Hair follicular keratinocyte (primary cell): ENCODE measurements around the gene LYPLA2. TPM values are rescaled to one million over a fixed set of nuclear protein-coding genes. Genes with fewer than 3 reads are reported as not detected.

Source experiments
- total RNA-seq: library from RNA; depleted of rRNA; stranded (reverse); fragments of >200 nt; gene quantifications from 2 replicates; pipeline ENCODE4 v1.2.3, GENCODE V29; 2015

The LYPLA2 gene
- total RNA-seq: 112 and 128 TPM in 2 replicates

DNA sequence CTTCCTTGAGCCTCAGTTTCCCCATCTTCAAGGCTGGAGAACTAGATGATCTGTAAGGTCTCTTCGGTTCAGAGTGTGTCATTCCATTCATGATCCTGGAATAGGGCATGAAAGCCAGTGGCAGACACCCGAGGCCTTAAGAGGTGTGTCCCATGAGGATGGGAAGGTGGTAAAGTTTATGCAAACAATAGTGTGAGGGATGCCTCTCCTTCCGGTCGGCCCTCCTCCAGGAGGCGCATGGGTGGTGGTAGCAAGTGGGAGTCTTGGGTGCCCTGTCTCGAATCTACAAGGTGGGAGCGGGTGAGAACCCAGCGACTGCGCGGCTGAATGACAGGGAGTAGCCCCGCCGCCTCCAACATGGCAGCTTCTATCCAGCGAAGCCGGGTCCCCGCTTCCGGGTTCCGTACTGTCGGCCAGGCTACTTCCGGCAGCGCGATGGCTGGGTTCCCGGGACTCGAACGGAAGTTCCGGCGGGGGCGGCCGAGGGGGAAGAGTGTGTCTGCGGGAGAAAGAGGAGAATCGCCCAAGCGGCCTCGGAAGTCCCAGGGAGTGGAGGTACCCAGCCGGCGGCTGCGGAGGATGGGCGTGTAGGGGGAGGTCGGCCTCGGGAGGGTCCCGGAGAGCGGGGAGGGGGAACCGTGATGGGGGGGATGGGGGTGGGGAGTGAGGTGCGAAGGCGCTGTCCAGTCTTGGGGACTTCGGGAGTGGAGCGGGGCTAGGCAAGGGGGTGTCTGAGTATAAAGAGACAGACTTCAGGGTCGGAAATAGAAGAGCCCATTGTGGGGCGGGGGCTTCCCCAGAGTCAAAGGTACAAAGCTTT lies at the start of gene LYPLA2:
Gene LYPLA2, plus strand, starts transcription at position 450 of the 820 bp plus-strand sequence. CDS start 1,538 bp downstream, outside the sequence.

DNA sequence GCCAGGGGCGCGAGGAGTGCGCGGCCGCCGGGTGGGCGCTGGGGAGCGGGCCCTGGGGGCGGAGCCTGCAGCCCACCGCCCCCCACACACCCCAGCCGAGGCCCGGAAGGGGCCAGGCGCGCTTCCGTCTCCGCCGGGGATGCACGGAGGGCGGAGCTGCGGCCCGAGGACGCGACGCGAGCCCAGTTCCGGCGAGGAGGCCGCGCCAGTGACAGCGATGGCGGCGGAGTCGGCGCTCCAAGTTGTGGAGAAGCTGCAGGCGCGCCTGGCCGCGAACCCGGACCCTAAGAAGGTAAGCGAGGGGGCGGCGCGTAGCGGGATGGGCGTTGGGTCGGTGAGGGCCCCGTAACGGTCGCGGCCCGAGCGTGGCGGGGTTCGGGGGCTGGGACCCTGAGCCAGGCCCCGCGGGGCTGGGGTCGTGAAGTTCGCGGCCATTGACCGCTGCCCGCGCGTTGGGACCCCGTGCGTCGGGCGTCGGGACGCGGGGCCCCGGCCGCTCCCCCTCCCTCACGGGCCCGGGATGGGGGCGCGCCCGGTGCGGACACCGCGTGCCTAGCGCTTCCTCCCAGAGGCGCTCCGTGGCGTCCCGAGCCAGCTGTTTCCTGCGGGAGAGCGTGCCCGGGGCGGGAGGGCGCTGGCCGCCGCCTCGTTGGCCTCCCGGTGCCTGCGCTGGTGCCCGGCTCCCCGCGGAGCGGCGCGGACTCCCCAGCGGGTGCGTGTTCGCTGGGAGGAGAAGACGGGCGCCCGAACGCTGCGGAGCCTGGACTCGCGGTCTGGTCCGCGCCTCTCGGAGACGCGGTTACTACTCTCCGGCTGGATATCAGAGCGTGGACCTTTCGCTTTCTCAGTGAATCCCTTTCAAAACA lies 47.4 kb upstream of the LYPLA2 start, which contains the start of gene ELOA:
Gene ELOA, plus strand, starts transcription at position 185 of the 866 bp plus-strand sequence. Its CDS starts 33 bp downstream, at position 218.

DNA sequence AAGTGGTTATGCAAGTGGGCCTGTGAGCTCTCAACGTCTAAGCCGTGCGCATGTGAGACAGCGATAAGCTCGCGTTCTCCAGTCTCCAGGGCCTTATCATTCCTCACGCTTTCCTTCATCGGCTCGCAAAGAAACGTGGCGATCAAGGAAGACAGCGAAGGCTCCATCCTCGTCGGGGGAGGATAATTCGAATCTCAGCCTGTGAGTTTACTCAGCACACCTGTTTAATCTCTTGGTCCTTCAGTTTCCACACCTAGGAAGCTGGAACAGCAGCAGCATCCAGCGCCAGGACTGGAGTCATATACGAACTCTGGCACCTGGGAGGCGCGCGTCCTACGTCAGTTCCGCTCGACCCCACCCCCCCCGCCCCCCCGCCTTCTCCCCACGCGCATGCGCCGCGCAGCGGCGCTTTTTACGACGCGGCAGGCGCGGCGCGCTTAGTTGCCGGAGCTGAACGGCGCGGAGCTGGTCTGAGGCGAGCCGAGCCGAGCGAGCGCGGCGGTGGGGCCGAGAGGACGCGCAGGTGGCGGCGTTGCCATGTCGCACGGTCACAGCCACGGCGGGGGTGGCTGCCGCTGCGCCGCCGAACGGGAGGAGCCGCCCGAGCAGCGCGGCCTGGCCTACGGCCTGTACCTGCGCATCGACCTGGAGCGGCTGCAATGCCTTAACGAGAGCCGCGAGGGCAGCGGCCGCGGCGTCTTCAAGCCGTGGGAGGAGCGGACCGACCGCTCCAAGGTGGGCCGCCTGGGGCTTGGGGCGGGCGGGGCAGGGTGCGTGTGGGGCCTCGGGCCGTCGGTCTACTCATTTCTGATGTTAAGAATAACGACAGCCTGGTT lies 12.7 kb upstream of the LYPLA2 start, which contains the start of gene PITHD1:
Gene PITHD1, plus strand, starts transcription at position 440 of the 836 bp plus-strand sequence. Its CDS starts 98 bp downstream, at position 538.

GRCh38 chr1:23800400-23801337 lies 9.7 kb downstream of the LYPLA2 start, which contains the start of gene GALE:
Gene GALE (minus strand): TSS chr1:23800754. CDS start chr1:23799007, 1,747 bp downstream.

GRCh38 chr1:23825076-23825761 lies 34.3 kb downstream of the LYPLA2 start, which contains the start of gene HMGCL:
Gene HMGCL (minus strand): TSS chr1:23825429. CDS start chr1:23825415, 14 bp downstream.

Other genes with a start within 250 kb of the LYPLA2 start
- 20.1 and 35.7 TPM in 2 replicates for gene ID3, start 231.6 kb upstream of the LYPLA2 start, total RNA-seq
- gene RPL11, start 99.3 kb upstream of the LYPLA2 start, total RNA-seq: 1,241 and 1,359 TPM in 2 replicates
- 21.8 and 38.6 TPM in 2 replicates for gene ELOA, start 47.7 kb upstream of the LYPLA2 start, total RNA-seq
- gene PITHD1, start 12.7 kb upstream of the LYPLA2 start, total RNA-seq: 48.2 and 50.1 TPM in 2 replicates
- gene GALE, start 9.6 kb downstream of the LYPLA2 start, total RNA-seq: 150 and 155 TPM in 2 replicates
- 30.0 and 40.7 TPM in 2 replicates for gene HMGCL, start 34.3 kb downstream of the LYPLA2 start, total RNA-seq
- gene FUCA1, start 77.1 kb downstream of the LYPLA2 start, total RNA-seq: 5.5 and 8.9 TPM in 2 replicates
- not detected in 2 replicates for gene CNR2, start 122.2 kb downstream of the LYPLA2 start, total RNA-seq
- 59.7 and 104 TPM in 2 replicates for gene PNRC2, start 168.7 kb downstream of the LYPLA2 start, total RNA-seq
- gene SRSF10, start 189.2 kb downstream of the LYPLA2 start, total RNA-seq: 48.4 and 49.0 TPM in 2 replicates